Lower leg skin (tissue), 4 donors: ENCODE measurements around the gene PMM2. TPM values are rescaled to one million over a fixed set of nuclear protein-coding genes. Genes with fewer than 3 reads are reported as not detected.
A peak's percentile ranks its signal among the peaks of the same experiment; 100 is the strongest.
"Not testable (repeated sequence)": the region's sequence is repeated elsewhere in the genome, so short reads cannot be mapped to it uniquely, and the experiment has no call there.

Experiments used
- DNase-seq, 2 donors: peaks; one replicate each; pipeline ENCODE4 v3.0.0-alpha.2; 2019; ENCODE audit warnings: low spot score in 2 of 2
- H3K4me3 ChIP-seq: fragments of 200-600 bp; sonication (generic); 2 replicates; pipeline ENCODE4 v1.5.1; 2017; ENCODE audit warnings: mild to moderate bottlenecking, low read depth; ENCODE audit not compliant: poor library complexity, severe bottlenecking
- CTCF ChIP-seq, 3 donors: fragments of 450-650 bp; IDR thresholded peaks; one replicate each; pipeline ENCODE4 v1.5.1; 2016; ENCODE audit warnings: antibody characterized with exemption in 3 of 3, mild to moderate bottlenecking in 3 of 3, moderate library complexity in 2 of 3
- POLR2A ChIP-seq, 2 donors: fragments of 450-650 bp; IDR thresholded peaks; one replicate each; pipeline ENCODE4 v1.6.1; 2016 to 2017; ENCODE audit warnings: antibody characterized with exemption in 2 of 2, mild to moderate bottlenecking in 1 of 2, moderate library complexity in 1 of 2
- WGBS, 2 donors: methylation state at CpG; one replicate each; pipeline ENCODE4 v1.1.5; 2018; 5-methylcytosine and 5-hydroxymethylcytosine counted together
- intact Hi-C: fragments of 100-400 bp; cut with DNase I; formaldehyde crosslinking; loops from one replicate; pipeline ENCODE4 v1.15.0; 2023; ENCODE audit warnings: low total_unique reads
- total RNA-seq, 4 donors: library from RNA; depleted of rRNA; stranded (reverse); fragments of >200 nt; gene quantifications; one replicate each; pipeline ENCODE4 v1.1.0, GENCODE V29; 2016

The PMM2 gene
- total RNA-seq, 4 donors from 2014 or later = 20.5 to 41.8 (median 26.8) TPM

DNA sequence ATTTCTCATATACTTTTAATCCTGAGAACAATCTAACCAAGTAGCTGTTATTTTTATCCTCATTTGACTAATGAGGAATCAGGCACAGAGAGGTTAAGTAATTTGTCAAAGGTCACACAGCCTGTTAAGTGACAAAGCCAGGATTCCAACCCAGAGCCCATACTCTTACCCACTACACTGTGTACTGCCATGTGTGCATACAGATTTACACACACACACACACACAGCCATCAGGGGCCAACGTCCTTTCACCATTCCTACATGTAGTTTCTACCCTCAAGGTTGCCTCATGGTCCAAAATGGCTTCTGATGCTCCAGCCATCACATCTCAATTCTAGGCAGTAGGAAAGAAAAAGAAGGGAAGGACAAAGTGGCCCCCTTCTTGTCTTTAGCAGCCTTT lies 22.3 kb upstream of the PMM2 start:
- H3K4me3 ChIP-seq = no peak overlapping the region
- no peak for TF ChIP-seq CTCF (IDR thresholded peaks at IDR 0.05)
- no peak for TF ChIP-seq POLR2A (IDR thresholded peaks at IDR 0.05)
- 81 to 93% methylated on average over 1 of the region's 1 CpG for WGBS, 2 donors
- DNase-seq = no peak
- intact Hi-C loops = no loop called here

DNA sequence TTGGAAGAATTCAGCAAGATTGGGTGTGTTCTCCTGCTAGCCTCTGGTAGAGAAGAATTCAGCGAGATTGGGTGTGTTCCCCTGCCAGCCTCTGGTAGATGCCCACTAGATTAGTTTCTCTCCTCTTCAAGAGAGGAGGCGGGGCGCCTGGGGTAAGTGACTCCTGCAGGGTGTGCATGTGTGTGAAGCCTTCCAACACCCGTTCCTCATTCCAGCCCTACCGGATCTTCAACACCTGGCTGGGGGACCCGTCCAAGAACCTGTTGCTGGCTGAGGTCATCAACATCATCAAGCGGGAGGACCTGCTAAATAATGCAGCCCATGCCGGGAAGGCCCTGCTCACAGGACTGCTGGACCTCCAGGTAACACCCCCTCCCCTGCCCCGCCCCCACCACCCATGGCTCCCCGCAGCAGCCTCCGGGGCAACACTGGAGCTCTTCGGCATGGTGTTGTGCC lies 21.5 kb upstream of the PMM2 start:
- intact Hi-C loops = no loop called here
- TF ChIP-seq POLR2A (IDR thresholded peaks at IDR 0.05) (no peak), CTCF (IDR thresholded peaks at IDR 0.05) (no peak)
- no peak overlapping the region for H3K4me3 ChIP-seq
- DNase-seq = peak in 1 of 2 donors; percentile 40
- WGBS, 2 donors = 62 to 72% methylated on average over 5 to 12 of the region's 12 CpGs

GRCh38 chr16:8777217-8777616 lies 20.4 kb upstream of the PMM2 start:
- H3K4me3 ChIP-seq = no peak overlapping the region
- 91 to 98% methylated on average over 7 of the region's 7 CpGs for WGBS, 2 donors
- intact Hi-C loops = no loop called here
- DNase-seq = no peak
- TF ChIP-seq CTCF (IDR thresholded peaks at IDR 0.05) = no peak

DNA sequence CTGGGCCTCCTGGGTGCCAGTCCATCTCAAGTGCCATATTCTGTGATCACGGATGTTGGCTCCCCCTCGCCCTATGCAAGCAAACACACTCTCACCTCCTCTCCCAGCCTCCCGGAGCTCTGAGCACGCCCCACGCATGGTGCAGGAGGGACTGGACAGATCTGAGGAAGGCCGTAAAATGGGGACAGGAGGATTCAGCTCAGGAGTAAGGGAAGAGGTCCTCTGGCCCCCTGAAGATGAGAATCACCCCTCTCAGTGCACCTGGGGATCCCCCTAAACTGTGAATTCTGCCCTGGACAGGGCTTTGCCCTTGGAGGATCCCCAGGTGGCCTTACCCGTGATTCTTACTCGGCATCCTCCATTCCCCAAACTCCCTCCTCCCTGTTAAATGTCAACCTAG lies 15.8 kb upstream of the PMM2 start:
- no peak overlapping the region for H3K4me3 ChIP-seq
- TF ChIP-seq CTCF (IDR thresholded peaks at IDR 0.05) (no peak), POLR2A (IDR thresholded peaks at IDR 0.05) (no peak)
- DNase-seq = no peak
- WGBS, 2 donors = 95 to 98% methylated on average over 8 of the region's 8 CpGs
- intact Hi-C loops = no loop called here

GRCh38 chr16:8782673-8783072 lies 15.0 kb upstream of the PMM2 start:
- intact Hi-C loops = no loop called here
- 68 to 80% methylated on average over 6 of the region's 6 CpGs for WGBS, 2 donors
- no peak for DNase-seq
- TF ChIP-seq POLR2A (IDR thresholded peaks at IDR 0.05) (no peak), CTCF (IDR thresholded peaks at IDR 0.05) (no peak)
- no peak overlapping the region for H3K4me3 ChIP-seq

GRCh38 chr16:8785408-8785807 lies 12.2 kb upstream of the PMM2 start:
- 83 to 84% methylated on average over 6 of the region's 6 CpGs for WGBS, 2 donors
- intact Hi-C loops = no loop called here
- TF ChIP-seq CTCF (IDR thresholded peaks at IDR 0.05) (no peak), POLR2A (IDR thresholded peaks at IDR 0.05) (no peak)
- DNase-seq = no peak
- no peak overlapping the region for H3K4me3 ChIP-seq

- H3K4me3 ChIP-seq, intact Hi-C loops, DNase-seq: not testable (repeated sequence)
- WGBS, 2 donors = 89 to 91% methylated on average over 11 of the region's 11 CpGs
Measured at GRCh38 chr16:8786316-8786715, 11.3 kb upstream of the PMM2 start.
